Measurements from ENCODE around the gene TEX54. TPM values are rescaled to one million over a fixed set of nuclear protein-coding genes. Genes with fewer than 3 reads are reported as not detected.

The TEX54 gene
- total and polyA plus RNA-seq, 2 of the 13 experiments (the other 11 are each of a cell fraction or from before 2014, with no cell fraction given): not detected

- 0 out of 2 replicates have a peak, but pooled peaks have one; percentile 33 for TF ChIP-seq ZBTB33 (CRISPR knock-in tag; IDR thresholded peaks at IDR 0.05)
- no peak for TF ChIP-seq ZC3H4 (CRISPR knock-in tag; IDR thresholded peaks at IDR 0.05; ENCODE audit: borderline replicate concordance)
- no peak; the same call in 1 of the 2 replicates for TF ChIP-seq ZNF607 (CRISPR knock-in tag; IDR thresholded peaks at IDR 0.05; ENCODE audit: borderline replicate concordance)
- TF ChIP-seq HDAC1 (CRISPR knock-in tag; IDR thresholded peaks at IDR 0.05): peak; percentile 90
- TF ChIP-seq ZNF362 (CRISPR knock-in tag; IDR thresholded peaks at IDR 0.05; ENCODE audit: borderline replicate concordance): no peak
- TF ChIP-seq HMG20B (CRISPR knock-in tag; conservative IDR thresholded peaks at IDR 0.05): peak; percentile 51; the same call in 1 of the 2 replicates
- TF ChIP-seq NFKBIZ (CRISPR knock-in tag; IDR thresholded peaks at IDR 0.05): no peak; the same call in 1 of the 2 replicates
- peak; percentile 69; the same call in 1 of the 2 replicates for TF ChIP-seq ZSCAN9 (CRISPR knock-in tag; IDR thresholded peaks at IDR 0.05; ENCODE audit: borderline replicate concordance)
- peak; percentile 81; the same call in 1 of the 2 replicates for TF ChIP-seq GFI1 (CRISPR knock-in tag; IDR thresholded peaks at IDR 0.05; ENCODE audit: borderline replicate concordance)
- 0 out of 2 replicates have a peak, but pooled peaks have one; percentile 54 for TF ChIP-seq ZNF790 (CRISPR knock-in tag; IDR thresholded peaks at IDR 0.05; ENCODE audit: borderline replicate concordance)
- TF ChIP-seq SPEN (CRISPR knock-in tag; IDR thresholded peaks at IDR 0.05; ENCODE audit: low read depth): peak; percentile 80
- TF ChIP-seq ZNF878 (CRISPR knock-in tag; IDR thresholded peaks at IDR 0.05): peak; percentile 46; the same call in 1 of the 2 replicates
- TF ChIP-seq RARA (CRISPR knock-in tag; IDR thresholded peaks at IDR 0.05): peak; percentile 19; the same call in 1 of the 2 replicates
- no peak for TF ChIP-seq PTBP1 (IDR thresholded peaks at IDR 0.05; ENCODE audit: low read depth, low read length, poor library complexity, severe bottlenecking)
- TF ChIP-seq ZNF407 (CRISPR knock-in tag; IDR thresholded peaks at IDR 0.05; ENCODE audit: not compliant biosample characterization): no peak
- peak; percentile 53; the same call in 1 of the 2 replicates for TF ChIP-seq BHLHE40 (IDR thresholded peaks at IDR 0.05; ENCODE audit: low read length)
- TF ChIP-seq GATA4 (IDR thresholded peaks at IDR 0.05; ENCODE audit: borderline replicate concordance, low read depth): peak; percentile 93
These were observed 27.4 kb downstream of the TEX54 start, which contains the start of gene NXF1 (continued) for GRCh38 chr11:62805076-62805892.
